GM12878 (cell line): ENCODE results near the gene NAA11.

ENCODE experiments used
- CHD2 ChIP-seq: IDR thresholded peaks from 2 replicates; pipeline ENCODE4 v1.6.1; 2011; ENCODE audit warnings: low read depth, low read length, improper control_type of control experiment, borderline replicate concordance
- CTCF ChIP-seq, 3 experiments: IDR thresholded peaks in 2 of 3; conservative IDR thresholded peaks in 1 of 3; 2 replicates each; pipeline ENCODE4 v1.5.1; 2011; ENCODE audit warnings: low read depth in 3 of 3, low read length in 3 of 3, mild to moderate bottlenecking in 3 of 3, control low read depth in 2 of 3, moderate library complexity in 2 of 3, inconsistent platforms in 1 of 3, mixed read lengths in 1 of 3; ENCODE audit not compliant: control insufficient read depth in 2 of 3, insufficient read depth in 1 of 3; ENCODE audit errors: extremely low read depth in 1 of 3
- EED ChIP-seq: sonication (generic); IDR thresholded peaks from 2 replicates; pipeline ENCODE4 v1.6.1; 2016; ENCODE audit warnings: antibody characterized with exemption, low read depth
- EZH2 ChIP-seq: IDR thresholded peaks from 2 replicates; pipeline ENCODE4 v1.6.1; 2012; ENCODE audit warnings: low read depth, mild to moderate bottlenecking, control low read depth, inconsistent platforms, low read length, borderline replicate concordance; ENCODE audit not compliant: control insufficient read depth
- FOS ChIP-seq: IDR thresholded peaks from 3 replicates; pipeline ENCODE4 v1.6.1; 2011; ENCODE audit warnings: borderline replicate concordance; ENCODE audit not compliant: insufficient read length; ENCODE audit errors: extremely low read depth
- MXI1 ChIP-seq: fragments of 150-350 bp; IDR thresholded peaks from 2 replicates; pipeline ENCODE4 v1.6.1; 2011; ENCODE audit warnings: low read depth, mild to moderate bottlenecking, inconsistent platforms, low read length, improper control_type of control experiment
- MYC ChIP-seq: IDR thresholded peaks from 2 replicates; pipeline ENCODE4 v1.6.1; 2011; ENCODE audit warnings: mild to moderate bottlenecking, low read length, moderate library complexity, inconsistent platforms; ENCODE audit not compliant: insufficient read depth, insufficient replicate concordance, insufficient read length, severe bottlenecking
- POLR2A ChIP-seq: IDR thresholded peaks from 2 replicates; pipeline ENCODE4 v1.6.1; 2011; ENCODE audit warnings: low read depth, mild to moderate bottlenecking, low read length
- POLR2AphosphoS5 ChIP-seq: IDR thresholded peaks from 2 replicates; pipeline ENCODE4 v1.6.1; 2011; ENCODE audit warnings: mild to moderate bottlenecking, low read length, inconsistent platforms
- SPI1 ChIP-seq: IDR thresholded peaks from 2 replicates; pipeline ENCODE4 v1.6.1; 2011; ENCODE audit warnings: low read depth, mild to moderate bottlenecking, low read length, moderate library complexity, borderline replicate concordance; ENCODE audit not compliant: insufficient read depth
- SREBF2 ChIP-seq: IDR thresholded peaks from 2 replicates; pipeline ENCODE4 v1.6.1; 2012; ENCODE audit warnings: mild to moderate bottlenecking, low read length
- ZBTB11 ChIP-seq: fragments of 450-650 bp; formaldehyde crosslinking; IDR thresholded peaks from 2 replicates; pipeline ENCODE4 v1.5.0; 2022; ENCODE audit warnings: mild to moderate bottlenecking, missing genetic modification characterization
- ZNF274 ChIP-seq: IDR thresholded peaks from one replicate; pipeline ENCODE4 v1.8.0; 2011; ENCODE audit not compliant: insufficient read length, insufficient read depth
- ZSCAN29 ChIP-seq: fragments of 450-650 bp; IDR thresholded peaks from 2 replicates; pipeline ENCODE4 v1.6.1; 2017; ENCODE audit warnings: mild to moderate bottlenecking, moderate library complexity

DNA sequence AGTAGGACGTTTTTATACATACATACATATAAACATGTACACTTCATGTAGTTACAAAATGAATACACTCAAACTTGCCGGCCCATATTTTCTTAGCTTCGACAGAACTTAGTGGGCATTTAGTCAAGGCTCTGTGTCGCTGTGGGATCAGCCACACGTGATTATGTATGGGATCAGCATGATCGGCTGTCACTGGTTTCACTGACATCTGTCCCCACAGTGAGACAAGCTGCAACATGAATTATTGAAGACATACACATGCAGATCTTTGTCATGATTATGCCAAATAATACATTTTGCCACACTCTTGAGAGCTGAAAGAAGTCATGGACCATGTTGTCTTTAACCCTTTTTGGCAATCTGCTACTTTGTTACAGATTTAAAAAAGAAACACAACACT, 38.2 kb upstream of the NAA11 start:
- TF ChIP-seq CTCF (IDR thresholded peaks at IDR 0.05 in 2 of 3, conservative IDR thresholded peaks at IDR 0.05 in 1 of 3; ENCODE audit: control insufficient read depth in 2 of 3, extremely low read depth in 1 of 3, insufficient read depth in 1 of 3, low read depth in 3 of 3, low read length in 3 of 3) (no peak), MYC (no peak), CHD2 (no peak), POLR2AphosphoS5 (no peak), POLR2A (no peak), ZBTB11 (CRISPR knock-in tag) (no peak), MXI1 (no peak), FOS (no peak), EZH2 (no peak), SPI1 (no peak), ZNF274 (no peak), SREBF2 (no peak), EED (no peak), ZSCAN29 (no peak)
